ENCODE measurements around the gene RASA3.

The RASA3 gene

GRCh38 chr13:114148521-114148855 lies 16.1 kb upstream of the RASA3 start:
- Histone ChIP-seq H3K4me1 (ENCODE audit: control insufficient read depth in 1 of 2, insufficient read depth in 1 of 2, low read depth in 1 of 2, low read length in 1 of 2) (peaks cover 5 to 7% of the 10 kb centered on the region in 2 experiments), H3K36me3 (no peaks in the 10 kb centered on the region), H3K4me3 (ENCODE audit: low read depth in 1 of 2, low read length in 1 of 2) (no peak overlapping the region), H3K27me3 (peaks cover 26% of the 10 kb centered on the region), H3K9me3 (no peaks in the 10 kb centered on the region), H3K27ac (no peak overlapping the region)
- no peak for TF ChIP-seq CTCF (IDR thresholded peaks at IDR 0.05)

GRCh38 chr13:114147803-114148520 lies 15.5 kb upstream of the RASA3 start:
- no peak for TF ChIP-seq CTCF (IDR thresholded peaks at IDR 0.05)
- Histone ChIP-seq H3K9me3 (no peaks in the 10 kb centered on the region), H3K27me3 (peaks cover 24% of the 10 kb centered on the region), H3K36me3 (no peaks in the 10 kb centered on the region), H3K27ac (no peak overlapping the region), H3K4me3 (ENCODE audit: low read depth in 1 of 2, low read length in 1 of 2) (no peak overlapping the region), H3K4me1 (ENCODE audit: control insufficient read depth in 1 of 2, insufficient read depth in 1 of 2, low read depth in 1 of 2, low read length in 1 of 2) (peaks cover 7 to 8% of the 10 kb centered on the region in 2 experiments)

GRCh38 chr13:114146629-114147028 lies 14.2 kb upstream of the RASA3 start:
- Histone ChIP-seq H3K27ac (no peak overlapping the region), H3K27me3 (peaks cover 29% of the 10 kb centered on the region), H3K36me3 (no peaks in the 10 kb centered on the region), H3K9me3 (no peaks in the 10 kb centered on the region), H3K4me3 (ENCODE audit: low read depth in 1 of 2, low read length in 1 of 2) (no peak overlapping the region), H3K4me1 (ENCODE audit: control insufficient read depth in 1 of 2, insufficient read depth in 1 of 2, low read depth in 1 of 2, low read length in 1 of 2) (peaks cover 15 to 18% of the 10 kb centered on the region in 2 experiments)
- TF ChIP-seq CTCF (IDR thresholded peaks at IDR 0.05) = no peak

GRCh38 chr13:114146173-114146572 lies 13.8 kb upstream of the RASA3 start:
- peaks cover 34% of the 10 kb centered on the region for H3K27me3 ChIP-seq
- H3K4me1 ChIP-seq (ENCODE audit: control insufficient read depth in 1 of 2, insufficient read depth in 1 of 2, low read depth in 1 of 2, low read length in 1 of 2) = peaks cover 12 to 18% of the 10 kb centered on the region in 2 experiments
- no peak overlapping the region for H3K27ac ChIP-seq

GRCh38 chr13:114145722-114146121 lies 13.3 kb upstream of the RASA3 start:
- H3K27ac ChIP-seq = no peak overlapping the region
- H3K9me3 ChIP-seq = no peaks in the 10 kb centered on the region
- no peak overlapping the region for H3K4me3 ChIP-seq (ENCODE audit: low read depth in 1 of 2, low read length in 1 of 2)
- H3K36me3 ChIP-seq = no peaks in the 10 kb centered on the region
- no peak for TF ChIP-seq CTCF (IDR thresholded peaks at IDR 0.05)
- H3K27me3 ChIP-seq = peaks cover 38% of the 10 kb centered on the region
- H3K4me1 ChIP-seq (ENCODE audit: control insufficient read depth in 1 of 2, insufficient read depth in 1 of 2, low read depth in 1 of 2, low read length in 1 of 2) = peaks cover 8 to 14% of the 10 kb centered on the region in 2 experiments

More at GRCh38 chr13:114146173-114146572, 13.8 kb upstream of the RASA3 start:
- Histone ChIP-seq H3K9me3 (no peaks in the 10 kb centered on the region), H3K4me3 (ENCODE audit: low read depth in 1 of 2, low read length in 1 of 2) (no peak overlapping the region), H3K36me3 (no peaks in the 10 kb centered on the region)
- no peak for TF ChIP-seq CTCF (IDR thresholded peaks at IDR 0.05)
